Stromal cell of bone marrow (primary cell): ENCODE results near the gene GAS6.
"Not testable (repeated sequence)": the region's sequence is repeated elsewhere in the genome, so short reads cannot be mapped to it uniquely, and the experiment has no call there.

Experiments
- DNase-seq: peaks from one replicate; pipeline ENCODE4 v3.0.0-alpha.2; 2012; ENCODE audit warnings: low read depth

Gene GAS6

DNA sequence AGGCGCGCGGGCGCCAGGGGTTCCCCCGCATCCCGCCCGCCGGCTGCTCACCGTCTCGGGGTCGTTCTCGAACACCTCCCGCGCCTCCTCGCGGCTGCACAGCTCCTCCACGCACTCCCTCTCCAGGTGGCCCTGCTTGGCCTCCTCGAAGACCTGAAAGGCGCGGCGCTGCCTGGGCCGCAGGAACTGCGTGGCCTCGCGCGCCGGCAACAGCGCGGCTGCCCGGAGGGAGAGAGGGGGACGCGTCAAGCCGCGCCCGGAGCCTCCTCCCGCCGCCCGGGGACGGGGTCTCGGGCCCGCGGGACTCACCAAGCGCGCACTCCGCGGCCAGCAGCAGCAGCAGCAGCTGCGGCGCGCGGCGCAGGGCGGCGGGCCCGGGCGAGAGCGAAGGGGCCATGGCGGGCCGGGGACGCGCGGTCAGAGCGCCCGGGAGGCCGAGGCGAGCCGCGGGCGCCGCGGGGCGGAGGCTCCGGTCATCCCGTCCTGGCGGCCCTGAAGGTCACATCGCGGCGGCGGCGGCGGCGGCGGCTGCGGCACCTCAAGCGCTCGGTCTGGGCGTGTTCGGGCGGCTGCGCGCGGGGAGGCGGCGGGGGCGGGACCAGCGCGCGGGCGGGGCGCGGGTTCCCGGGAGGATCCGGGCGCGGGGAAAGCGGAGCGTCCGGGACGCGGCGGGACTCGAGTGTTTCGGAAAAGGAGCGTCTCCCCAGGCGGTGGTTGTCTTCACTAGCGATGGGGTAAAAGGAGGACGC, at the start of gene GAS6:
Gene GAS6, minus strand, starts transcription at position 553 of the 749 bp plus-strand sequence. Its CDS starts 156 bp downstream, at position 397.
- DNase-seq: no peak

DNA sequence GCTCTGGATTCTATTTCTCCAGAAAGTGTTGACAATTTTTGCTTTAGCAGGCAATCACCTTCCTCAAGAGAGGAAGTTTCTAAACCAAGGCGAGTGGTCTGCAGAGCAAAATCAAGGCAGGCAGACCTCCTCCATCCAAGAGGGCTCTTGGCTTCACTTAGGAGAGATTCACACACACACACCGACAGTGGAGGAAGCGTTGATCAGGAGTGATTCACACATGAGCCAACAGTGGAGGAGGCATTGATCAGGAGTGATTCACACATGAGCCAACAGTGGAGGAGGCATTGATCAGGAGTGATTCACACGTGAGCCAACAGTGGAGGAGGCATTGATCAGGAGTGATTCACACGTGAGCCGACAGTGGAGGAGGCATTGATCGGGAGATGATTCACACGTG, 49.5 kb upstream of the GAS6 start:
- not testable (repeated sequence) for DNase-seq

DNA sequence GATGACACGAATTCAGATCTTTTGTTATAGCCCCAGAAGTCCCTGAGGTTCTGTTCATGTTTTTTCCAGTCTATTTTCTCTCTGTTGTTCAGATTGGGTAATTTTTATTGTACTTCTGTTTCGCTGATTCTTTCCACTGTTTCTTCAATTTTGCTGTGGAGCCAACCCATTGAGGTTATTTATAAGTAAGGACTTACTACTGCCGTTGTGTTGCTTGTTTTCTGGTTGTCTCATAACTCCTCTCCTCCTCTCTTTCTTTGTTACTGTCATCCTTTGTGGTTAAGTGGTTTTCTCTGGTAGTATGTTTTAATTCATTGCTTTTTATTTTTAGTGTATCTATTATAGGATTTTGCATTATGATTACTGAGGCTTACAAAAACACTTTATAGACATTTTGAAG, 48.7 kb upstream of the GAS6 start:
- no peak for DNase-seq

DNA sequence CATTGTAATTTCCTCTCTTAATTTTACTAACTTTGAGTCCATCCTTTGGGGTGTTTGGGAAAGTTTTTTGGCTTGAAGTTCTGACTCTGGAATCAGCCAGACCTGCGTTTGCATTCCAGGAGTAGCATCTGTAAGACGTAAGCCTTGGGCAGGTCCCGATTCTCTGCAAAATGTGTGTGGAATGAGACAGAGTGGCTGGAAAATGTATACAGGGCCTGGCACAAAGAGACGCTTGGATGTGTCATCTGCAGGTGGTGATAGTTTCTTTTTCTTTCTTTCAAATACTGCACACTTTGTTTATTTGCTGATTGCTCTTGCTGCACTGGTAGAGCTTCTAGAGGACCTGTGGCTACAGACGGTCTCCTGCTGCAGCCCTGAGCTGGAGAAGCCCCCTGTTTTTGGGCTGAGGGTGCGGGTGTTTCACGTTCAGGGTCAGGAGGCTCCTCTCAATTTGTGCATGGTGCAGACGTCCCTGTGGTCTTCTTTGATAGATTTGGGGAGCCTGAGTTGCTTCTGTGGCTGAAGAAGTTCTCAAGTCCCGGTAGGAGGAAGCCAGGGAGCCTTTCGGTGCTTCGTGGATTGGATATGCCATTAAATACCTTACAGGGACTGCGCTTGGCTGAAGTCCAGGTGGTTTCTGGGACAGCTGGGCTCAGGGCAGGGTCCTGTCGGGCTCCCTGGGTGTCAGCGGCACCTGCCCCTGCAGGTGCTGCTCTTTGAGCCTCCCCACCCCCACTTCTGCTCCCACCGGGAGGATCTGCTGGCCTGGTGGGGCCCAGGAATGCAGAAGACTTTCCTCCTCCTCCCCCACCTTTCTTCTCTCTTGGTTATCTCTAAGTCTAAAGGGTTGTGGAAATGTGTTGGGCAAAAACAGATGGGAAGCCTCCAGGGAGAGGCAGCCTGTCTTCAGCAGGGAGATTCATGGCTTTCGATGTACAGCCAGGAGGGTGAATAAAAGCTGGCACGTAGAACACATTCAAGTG, 44.0 kb upstream of the GAS6 start:
- DNase-seq: no peak

DNA sequence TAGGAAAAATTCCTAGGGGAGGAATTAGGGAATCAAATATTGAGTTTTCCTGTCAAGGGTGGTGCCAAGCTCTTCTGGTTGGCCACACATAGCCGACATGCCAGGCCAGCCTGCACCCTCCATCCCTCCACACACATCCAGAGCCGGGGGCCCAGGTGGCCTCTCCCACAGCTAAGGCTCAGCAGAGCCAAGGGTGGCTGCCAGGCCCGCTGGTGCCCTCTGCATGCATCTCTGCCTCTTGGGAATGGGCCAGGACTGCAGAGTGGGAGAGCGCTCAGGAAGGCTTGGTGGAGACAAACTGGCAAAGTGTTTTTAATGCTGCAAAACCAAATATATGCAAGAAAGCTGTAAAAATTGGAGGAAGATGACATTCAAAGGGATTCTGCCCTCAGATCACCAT, 42.7 kb upstream of the GAS6 start:
- no peak for DNase-seq

DNA sequence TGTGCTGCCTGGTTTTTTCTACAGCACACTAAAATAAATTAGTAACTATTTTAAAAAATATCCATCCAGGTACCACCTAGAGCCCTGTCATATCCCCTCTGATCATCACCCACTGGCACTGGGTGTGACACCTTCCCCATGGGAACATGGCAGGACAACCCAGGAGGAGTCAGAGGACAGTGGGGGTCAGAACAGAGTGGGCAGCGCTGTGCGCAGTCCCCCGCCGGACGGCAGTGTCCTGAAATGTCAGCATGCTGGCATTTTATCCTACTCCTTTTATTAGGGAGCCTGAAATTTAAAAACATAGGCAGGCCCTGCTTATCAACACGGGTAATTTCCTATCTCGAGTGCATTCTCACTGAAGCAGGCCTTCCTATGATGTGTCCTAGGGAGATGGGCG, 42.1 kb upstream of the GAS6 start:
- DNase-seq: no peak

DNA sequence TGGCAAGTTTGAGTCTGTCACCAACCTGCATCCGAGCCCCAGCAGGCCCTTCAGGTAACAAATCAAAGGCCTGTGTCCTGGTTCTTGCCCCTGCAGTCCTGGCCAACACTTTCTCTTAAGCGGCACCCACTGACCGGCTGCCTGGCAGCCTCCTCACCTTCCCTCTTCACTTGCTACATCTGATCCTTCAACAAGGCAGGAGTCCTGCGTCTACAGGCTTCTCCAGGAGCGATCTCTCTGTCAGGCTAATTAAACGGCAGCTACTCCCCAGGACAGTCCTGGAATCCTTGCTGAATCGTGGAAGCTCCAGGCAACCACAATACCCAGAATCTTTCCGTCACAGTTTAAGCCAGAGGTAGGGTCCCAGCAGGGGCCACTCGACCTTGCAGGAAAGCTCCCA, 41.1 kb upstream of the GAS6 start:
- no peak for DNase-seq

DNA sequence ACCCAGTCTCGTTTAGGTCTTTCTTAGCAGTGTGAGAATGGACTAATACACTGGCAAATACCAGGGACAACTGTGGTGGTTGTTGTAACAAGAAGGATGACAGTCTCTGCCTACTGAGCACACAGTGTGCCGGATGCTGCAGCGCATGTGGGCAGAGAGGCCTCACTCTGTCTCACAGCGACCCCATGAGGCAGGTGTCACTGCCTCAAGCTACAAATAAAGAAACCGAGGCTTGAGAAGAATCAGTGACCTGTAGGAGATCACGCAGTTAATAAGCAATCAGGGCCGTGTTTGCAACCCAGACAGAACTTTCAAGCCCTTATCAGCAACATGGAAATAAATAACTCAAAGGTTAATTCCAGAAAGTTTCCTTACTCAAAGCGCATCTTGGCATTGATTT, 40.5 kb upstream of the GAS6 start:
- DNase-seq: no peak

DNA sequence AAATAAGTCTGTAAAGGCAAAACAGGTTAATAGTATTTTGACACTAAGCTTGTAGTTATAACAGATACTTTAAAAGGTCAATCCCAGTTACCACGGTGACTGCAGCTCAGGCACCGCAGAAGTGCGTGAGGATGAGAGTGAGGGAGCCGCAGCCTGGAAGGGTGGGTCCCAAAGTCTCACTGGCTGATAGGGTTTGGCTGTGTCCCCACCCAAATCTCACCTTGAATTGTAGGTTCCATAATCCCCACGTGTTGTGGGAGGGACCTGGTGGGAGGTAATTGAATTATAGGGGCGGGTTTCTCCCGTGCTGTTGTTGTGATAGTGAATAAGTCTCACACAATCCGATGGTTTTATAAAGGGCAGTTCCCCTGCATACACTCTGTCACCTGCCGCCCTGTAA, 40.0 kb upstream of the GAS6 start:
- DNase-seq: no peak

DNA sequence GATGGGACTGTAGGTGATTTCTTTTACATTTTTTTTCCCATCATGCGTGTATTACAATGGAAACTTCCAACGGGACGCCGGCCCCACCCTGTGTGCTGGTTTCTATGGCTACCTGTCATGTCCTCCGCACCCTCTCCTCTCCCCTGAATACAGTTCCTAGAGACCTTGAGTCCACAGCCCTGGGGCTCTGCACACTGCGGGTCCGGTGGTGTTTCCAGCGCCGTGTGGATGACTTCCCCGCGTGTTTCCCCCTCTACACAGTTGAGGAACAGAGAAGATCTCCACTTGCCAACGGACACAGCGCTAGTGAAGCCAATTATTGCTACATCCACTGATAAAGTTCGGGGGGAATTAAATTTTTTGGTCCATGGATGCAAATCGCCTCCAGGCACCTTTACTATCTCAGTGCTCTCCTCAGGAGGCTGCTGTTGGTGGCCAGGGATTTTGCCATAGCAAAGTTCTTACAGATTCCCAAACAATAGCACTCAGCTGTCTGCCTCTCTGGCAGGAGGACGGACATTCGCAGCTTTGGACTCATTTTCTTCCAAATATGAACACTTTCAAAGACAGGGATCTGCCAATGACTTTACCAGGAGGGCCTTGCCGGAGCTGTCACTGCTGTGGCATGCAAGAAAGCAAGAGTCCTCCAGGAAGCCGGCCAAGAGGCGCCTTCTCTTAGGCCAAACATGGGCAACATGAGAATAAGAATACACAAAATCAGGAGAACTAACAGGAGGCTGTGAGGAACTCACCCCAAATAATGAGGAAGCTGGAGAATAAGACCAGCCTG, 39.3 kb upstream of the GAS6 start:
- DNase-seq: no peak

DNA sequence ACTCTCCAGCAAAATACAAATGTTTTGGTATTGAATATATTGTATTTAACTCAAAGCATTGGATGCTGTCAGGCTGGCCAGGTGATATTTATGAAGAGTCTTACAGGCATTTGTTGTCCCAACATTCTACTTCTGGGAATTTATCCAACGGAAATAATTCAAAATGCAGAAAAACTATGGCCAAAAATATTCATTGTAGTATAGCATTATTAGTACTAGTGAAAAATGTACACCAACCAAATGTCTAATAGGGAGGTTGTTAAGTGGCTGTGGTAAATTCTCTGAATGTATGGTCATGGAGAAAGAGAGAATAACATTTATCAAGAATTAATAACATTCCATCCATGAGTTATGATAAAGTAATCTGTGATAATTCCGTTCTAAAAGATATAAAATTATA, 38.6 kb upstream of the GAS6 start:
- no peak for DNase-seq

DNA sequence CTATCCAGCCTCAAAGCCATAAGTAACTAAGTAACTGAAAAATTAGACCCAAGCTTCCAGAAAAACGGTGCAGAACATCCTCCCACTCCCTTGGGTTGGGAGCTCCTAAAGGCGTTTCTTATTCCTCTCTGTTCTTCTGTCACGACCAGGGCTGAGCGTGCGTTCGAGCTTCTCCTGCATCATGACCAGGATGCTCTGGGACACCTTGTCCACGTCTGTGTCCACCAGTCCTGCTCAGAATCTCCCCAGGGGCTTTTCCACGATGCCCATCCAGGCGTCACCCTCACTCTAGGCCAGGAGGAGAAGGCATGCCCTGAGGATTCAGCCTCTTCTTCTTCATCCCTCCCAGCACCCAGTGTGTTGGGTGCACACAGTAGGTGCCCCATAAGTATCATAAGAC, 37.8 kb upstream of the GAS6 start:
- no peak for DNase-seq

DNA sequence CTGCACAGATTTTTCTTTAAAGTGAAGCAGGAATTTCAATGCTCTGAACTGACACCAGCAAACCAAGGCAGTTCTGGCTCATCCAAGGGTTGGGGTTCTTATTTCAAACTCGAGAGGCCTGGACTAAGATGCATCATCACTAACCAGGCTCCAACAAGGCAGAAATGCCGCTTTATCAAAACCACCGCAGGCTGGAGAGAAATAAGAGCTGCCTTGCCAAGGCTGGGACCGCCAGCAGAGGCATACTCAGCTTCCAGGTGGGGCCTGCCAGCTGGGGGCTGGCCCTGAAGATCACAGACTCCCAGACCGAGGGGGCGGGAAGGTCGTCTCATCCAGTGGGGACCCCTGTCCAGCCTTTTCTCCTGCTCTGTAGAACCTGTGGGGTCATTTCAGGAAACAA, 37.4 kb upstream of the GAS6 start:
- no peak for DNase-seq

DNA sequence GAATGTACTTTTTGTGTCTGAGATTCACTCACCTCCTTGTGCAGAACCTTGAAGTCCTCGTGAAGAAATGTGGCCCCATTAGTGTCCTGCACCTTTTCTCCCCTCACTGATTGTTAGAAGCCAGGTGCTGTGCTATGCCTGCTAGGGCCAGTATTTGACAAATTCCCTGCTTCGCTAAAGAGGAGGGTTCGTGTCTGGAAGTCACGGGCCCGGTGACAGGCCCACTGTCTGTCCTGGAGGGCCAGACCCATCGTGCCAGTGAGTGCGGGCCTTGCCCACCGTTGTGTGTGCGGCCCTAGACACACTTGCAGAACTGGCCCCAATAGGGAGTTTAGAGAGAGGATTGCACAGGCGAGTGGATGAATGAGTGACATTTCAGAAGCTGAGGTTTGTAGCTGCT, 36.8 kb upstream of the GAS6 start:
- no peak for DNase-seq

DNA sequence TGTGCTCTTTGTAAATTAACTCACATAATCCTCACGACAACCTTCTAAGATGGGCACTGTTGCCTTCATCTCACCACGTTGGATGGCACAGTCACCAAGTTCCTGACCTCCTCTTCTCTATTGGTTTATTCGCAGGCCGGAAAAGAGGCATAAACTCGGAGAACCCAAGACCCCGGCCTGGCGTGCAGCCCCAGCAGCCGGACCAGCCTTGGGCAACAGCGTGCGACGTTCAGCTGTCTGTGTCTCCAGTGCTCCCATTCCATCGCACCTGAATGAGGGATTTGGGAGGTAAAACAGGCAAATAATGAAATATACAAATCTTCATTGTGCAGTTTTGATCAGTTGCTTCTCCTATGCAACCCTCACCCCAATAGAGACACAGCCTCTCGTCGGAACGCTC, 34.5 kb upstream of the GAS6 start:
- no peak for DNase-seq

DNA sequence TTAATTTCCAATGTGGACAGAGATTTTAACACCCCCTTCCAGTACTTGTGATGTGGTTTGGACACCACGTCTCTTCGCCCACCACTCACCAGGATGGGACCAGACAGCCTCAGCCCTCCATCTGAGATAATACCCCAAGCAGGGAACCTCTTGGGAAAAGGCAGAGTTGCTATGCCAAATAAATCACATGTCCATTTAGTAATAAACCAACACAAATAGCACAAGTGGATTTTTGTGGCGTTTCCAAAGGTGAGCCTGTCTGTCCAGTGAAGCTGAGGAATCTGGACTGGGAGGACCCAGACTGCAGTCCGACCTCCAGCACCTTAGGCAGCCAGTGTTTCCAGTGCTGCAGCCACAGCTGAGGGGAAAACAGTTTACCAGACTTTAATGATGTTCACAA, 34.1 kb upstream of the GAS6 start:
- DNase-seq: no peak

DNA sequence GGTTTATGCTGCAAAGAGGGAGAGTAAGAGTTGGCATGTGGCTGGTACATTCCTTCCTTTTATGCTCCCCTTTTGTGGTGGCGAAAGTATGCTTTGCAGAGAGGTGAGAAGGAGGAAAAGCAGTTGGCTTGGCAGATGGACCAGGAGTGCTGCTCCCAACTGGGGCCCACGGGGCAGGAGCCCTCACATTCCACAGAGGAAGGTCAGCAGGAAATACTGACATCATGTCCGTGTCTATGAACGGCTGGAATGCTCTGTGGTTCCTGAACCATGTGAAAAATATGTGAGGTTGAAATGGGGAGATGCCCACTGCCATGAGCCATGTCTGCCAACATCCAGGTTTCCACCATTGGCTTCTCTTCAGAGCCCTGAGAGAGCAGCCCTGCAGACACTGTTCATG, 33.3 kb upstream of the GAS6 start:
- peak; percentile 72 for DNase-seq

DNA sequence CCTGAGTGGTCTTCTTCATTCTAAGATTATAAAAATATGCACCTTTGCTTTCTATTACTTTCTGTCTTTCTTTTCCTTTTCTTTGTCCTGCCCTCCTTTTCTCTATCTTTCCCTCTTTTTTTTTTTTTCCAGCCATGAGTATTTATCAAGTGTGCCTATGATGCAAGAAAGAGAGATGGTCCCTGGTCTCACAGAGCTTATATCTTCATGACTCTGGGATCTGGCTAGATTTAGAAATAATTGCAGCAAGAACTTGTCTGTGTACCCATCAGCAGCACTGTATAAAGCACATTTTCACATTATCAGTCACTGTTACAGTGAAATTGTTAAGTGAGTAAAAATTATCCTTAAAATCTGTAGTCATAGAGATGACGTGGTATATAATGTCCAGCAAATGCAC, 31.6 kb upstream of the GAS6 start:
- DNase-seq: no peak

DNA sequence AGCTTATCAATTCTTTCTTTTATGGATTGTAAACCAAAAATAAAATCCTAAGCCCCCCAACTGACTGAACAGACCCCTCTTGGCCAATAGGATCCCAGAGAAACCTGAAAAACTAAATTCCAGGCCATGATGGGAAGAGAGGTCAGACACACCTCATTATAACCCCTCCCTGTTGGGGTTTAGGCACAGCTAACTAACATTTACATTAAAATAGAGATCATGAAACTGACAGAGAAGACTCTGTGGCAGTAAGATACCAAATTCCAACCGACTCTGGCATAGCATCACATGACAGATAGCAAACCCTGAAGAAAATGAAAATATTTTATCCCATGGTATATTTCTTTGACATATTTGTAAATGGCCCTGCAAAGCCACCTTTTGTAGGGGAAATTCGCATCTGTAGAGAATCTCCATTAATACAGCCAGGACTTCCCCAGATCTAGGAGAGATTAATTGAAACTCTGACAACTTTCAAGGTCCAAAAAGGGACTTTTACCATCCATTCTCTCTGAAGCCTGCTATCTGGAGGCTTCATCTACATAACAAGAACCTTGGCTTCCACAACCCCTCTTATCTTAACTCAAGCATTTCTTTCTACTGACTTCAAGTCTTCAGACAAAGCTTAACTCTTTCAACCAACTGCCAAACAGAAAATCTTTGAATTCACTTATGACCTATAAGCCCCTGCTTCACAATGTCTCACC, 27.1 kb upstream of the GAS6 start:
- no peak for DNase-seq

DNA sequence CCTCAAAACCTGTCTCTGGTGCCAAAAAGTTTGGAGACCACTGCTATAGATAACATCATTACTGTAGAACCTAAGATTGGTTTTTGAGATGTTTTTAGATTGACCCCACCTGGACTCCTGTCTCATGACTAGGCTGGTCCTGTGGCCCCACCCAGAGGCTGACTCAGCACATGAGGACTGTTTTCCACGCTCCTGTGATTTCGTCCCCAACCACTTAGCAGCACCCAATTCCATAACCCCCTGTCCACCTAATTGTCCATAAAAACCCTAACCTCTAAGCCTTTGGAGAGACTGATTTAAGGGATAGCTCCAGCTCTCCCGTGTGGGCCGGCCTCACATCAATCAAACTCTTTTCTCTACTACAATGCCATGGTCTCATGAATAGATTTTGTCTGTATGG, 25.6 kb upstream of the GAS6 start:
- DNase-seq: no peak

DNA sequence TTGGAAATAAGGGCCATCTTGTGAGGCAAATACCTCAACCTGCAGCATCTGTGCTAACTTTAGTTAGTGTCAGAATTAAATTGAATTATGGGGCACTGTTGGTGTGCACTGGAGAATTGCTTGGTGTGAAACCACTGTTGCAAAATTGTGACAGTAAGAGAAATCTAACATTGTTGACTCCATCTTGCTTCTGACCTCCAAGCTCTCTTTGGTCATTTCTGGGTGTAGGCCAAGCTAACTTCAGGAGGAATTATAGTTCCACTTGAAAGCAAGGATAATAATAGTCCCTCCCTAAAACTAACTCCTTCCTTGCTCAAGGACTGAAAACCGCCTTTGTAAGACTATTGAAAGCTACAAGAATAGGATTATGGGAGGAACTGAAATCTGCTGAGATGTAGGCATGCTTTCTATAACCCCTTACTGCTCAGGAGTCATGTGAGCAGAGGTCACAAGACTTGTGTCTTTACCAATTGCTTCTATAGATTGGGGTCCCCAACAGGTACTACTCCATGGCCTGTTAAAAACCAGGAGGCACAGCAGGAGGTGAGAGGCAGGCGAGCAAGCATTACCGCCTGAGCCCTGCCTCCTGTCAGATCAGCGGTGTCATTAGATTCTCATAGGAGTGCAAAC, 24.9 kb upstream of the GAS6 start:
- DNase-seq: no peak
